HG03159 (cell line): ENCODE data around the gene GNRHR.
A peak's percentile ranks its signal among the peaks of the same experiment; 100 is the strongest.
"Not testable (repeated sequence)": the region's sequence is repeated elsewhere in the genome, so short reads cannot be mapped to it uniquely, and the experiment has no call there.

Experiments
- ATAC-seq: cut with Tn5 transposase; IDR thresholded peaks from one replicate; pipeline ENCODE4 v1.9.1; 2021; ENCODE audit warnings: mild to moderate bottlenecking, moderate library complexity; ENCODE audit not compliant: unreplicated experiment

The GNRHR gene, protein sequence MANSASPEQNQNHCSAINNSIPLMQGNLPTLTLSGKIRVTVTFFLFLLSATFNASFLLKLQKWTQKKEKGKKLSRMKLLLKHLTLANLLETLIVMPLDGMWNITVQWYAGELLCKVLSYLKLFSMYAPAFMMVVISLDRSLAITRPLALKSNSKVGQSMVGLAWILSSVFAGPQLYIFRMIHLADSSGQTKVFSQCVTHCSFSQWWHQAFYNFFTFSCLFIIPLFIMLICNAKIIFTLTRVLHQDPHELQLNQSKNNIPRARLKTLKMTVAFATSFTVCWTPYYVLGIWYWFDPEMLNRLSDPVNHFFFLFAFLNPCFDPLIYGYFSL

DNA sequence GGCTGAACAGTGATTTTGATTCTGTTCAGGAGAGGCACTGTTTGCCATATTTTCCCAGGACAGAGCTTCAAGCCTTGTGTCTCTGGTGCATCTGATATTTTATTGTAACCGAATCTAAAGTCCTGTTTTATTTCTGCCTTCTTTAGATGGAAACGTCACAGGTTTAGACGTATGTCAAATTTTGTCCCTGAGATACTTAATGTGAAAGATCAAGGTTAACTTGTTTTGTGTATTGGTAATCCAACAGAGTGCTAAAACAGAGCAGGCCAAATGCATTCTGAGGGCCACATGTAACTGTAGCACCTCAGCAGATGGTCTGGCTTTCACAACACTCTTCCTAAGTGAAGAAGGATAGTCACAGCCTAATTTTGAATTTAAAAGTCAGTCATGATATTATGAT, at the start of gene GNRHR:
Gene GNRHR (minus strand): TSS at position 101 of the 400 bp plus-strand sequence. CDS start 53 bp downstream, at position 48.
- no peak for ATAC-seq

DNA sequence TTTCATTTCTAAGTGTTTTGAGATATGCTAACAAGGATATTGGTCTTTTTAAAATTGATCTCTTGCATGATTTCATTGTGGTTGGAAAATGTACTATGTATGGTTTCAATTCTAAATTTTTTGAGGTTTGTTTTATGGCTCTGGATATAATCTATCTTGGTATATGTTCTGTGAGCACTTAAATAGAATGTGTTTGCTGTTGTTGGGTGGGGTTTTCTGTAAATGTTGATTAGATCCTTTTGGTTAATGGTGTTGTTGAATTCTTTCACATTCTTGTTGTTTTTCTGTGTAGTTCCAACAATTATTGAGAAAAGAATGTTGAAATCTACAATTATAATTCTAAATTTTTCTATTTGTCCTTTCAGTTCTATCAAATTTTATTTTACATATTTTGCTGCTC, 42.6 kb upstream of the GNRHR start:
- ATAC-seq, result no peak

DNA sequence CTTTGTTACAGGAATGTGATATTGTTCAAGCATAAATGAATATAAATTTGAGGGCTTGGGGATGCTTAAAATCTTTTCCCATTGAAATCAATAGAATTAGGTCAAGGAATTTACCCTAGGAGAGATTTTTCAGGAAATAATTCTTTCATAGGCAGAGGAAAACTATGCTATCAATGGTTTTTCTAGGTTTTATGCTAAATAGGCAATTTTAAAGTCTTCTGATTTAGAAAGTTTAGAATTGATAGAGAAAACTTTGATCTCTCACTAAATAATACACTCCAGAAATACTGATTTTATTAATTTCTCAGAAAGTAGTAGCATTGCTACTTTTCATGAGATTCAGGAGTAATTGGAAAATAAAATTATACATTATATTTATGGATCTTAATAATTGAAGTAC, 36.5 kb upstream of the GNRHR start:
- no peak for ATAC-seq

DNA sequence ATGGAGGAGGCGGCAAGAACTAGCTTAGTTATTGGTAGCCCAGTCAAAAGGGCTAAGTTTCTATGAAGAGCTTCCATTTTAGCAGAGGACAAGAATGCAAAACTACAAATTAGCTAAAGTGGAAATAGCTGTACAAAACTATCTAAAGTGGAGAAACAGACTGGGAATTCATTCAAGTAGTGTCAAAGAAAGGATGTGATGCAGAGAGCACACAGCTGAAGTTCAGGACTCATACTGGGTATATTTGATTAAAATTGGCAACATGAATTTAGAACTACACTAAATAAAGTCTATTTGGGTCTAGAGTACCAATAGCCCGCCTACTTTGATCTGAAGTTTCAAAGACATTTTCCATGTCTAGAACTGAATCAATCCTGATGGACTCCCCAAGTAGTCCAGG, 33.1 kb upstream of the GNRHR start:
- ATAC-seq, result no peak

DNA sequence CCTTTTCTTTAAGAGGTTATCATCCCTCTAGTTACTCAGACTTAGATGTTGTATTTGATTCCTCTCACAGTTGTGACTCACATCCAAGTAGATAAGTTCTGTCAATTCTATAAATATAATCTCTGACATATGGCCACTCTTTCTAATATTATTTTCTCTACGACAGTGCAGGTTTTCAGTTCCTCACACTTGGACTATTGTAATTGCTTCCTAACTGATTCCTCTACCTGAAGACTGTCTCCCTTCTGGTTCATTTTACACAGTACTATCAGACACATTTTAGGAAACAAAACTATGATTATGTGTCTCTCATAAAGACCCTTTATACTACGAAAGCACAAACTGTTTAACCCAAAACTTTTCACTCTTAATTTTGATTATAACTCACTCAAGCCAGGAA, 31.3 kb upstream of the GNRHR start:
- peak; percentile 67 for ATAC-seq

DNA sequence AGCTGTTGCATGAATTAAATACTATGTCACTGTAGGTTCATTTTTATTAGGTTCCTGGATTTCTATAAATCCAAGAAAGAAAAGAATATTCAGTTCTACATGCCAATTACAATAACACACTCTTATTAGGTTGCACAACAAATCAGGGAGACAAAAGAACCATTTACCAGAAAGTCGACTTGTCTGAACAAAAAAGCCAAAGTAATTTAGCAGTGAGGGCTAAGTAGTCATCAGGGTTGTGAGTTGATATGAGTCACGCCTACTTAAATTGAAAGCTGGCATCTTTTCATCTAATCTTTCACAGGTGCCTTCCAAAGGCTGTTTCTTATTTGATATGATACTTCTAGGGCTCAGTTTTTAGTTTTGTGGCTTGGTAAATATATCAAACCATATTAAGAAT, 25.4 kb upstream of the GNRHR start:
- no peak for ATAC-seq

DNA sequence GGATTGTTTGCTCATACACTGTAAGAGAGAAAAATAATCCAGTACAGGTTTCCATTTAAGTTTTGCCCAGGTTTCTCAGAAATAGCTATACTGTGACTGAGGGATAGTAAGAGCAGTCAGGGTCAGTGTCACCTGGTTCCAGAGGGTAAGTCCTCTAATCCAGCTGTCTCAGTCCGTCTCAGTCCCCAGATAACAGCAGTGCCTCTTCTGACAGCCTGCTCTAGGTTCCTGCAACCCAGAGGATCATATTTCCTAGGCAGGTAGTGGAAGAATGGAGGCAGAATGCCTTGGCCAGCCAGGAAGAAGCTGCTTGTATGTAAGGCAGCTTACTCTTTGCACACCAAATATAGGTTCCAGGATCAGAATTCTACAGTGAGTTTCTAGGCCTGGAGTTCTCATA, 22.6 kb upstream of the GNRHR start:
- no peak for ATAC-seq

DNA sequence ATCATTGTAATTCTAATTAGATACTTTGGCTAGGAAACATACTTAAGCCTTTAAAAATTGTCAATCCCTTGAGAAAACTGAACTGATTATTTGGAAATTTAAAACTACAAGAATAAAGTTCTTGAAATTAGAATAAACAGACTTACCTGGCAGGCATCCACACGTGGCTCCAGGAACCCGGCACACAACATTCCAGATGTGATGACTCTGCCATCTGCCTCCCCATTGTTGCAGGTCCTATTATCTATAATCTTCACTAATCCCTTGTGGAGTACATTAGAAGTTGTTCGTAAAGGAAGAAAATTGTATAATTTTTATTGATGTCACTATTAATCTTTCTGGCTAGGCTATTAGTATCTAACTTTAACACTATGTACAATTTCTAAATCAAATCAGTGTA, 16.2 kb upstream of the GNRHR start:
- ATAC-seq, result no peak

DNA sequence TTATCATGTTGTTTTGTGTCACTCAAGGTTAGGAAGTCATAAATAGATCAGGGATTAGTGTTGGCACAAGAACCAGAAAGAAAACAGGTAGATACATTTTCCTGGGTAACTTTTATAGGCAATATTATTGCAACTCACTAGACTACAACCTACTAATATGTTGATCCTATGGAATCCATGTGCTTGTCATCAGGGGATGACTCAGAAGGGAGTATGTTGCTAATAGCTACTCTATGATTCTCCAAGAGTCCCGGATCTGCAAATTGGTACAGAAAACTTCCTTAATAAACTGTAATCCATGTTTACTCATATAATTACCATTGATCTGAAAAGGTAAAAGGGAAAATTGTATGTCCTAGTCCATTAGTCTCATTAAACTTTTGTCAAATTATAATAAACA, 11.7 kb upstream of the GNRHR start:
- no peak for ATAC-seq

DNA sequence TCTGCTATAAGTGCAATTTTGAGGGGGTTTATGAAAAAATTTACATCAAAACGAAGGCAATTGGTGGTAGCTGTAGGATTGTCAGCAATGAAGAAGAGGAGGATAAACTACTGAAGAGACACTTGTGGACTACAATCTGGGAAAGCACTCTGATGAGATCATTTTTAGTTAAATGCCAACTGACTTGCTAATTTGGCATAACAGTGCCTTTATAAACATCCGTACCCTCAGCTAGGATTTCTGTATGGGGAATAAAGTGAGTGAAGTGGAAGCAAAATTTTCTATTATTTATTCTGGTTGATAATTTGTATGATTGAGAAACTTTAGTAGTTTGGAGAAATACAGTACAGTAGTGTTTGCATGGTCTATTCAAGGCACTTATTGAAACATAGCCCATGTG, 11.2 kb upstream of the GNRHR start:
- no peak for ATAC-seq

DNA sequence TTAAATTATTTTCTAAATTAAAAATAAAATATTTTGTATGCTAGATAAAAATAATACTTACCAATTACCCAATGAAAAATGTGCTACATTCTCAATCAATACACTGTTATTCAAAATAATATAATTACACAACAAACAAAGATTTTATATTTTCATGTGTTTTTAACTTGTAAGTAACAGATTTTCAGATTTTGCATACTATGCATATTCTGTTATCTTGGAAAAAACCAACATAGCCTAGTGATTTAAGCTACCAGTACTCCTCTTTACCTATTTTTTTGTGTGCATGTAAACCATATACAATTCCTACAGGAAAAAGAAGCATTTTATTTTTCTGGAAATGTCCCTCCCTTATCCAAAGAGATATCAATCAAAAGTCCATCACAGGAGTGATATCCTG, 10.0 kb upstream of the GNRHR start:
- no peak for ATAC-seq

DNA sequence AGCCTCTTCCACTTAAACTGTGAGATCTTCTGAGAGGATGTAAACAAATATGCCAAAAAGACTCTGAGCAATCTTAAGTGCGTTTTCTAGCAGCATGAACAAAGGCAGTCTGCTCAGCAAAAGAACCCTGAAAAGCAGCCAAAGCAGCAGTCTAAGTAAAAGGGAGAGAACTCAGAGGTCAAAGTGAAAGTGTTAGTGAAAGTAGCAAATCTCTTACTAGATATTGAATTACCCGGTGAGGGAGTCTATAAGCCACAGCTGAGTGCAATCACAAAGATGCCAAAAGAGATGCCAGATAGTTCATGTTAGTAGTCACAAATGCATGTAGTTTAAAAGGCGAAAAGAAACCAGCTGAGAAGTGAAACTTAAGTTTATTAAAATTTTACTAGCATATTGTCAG, 7.9 kb upstream of the GNRHR start:
- ATAC-seq, result peak; percentile 99

DNA sequence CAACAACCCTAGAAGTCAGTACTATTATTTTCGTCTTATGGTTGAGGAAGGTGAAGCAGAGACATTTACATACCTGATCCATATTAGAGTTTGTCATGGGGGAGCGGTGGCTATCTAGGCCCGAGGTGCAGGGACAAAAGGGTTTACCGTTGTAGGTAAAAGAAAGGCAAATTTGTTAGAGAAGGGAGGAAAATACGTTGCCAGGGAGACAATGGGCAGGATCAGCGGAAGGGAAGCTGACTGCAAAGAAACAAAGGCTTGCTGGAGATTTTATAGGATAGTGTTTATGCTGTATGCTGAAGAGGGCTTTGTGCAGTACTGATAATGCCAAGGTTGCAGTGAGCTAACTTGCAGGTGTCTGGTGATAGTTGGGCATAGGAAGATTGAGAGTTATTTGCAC, 2.8 kb upstream of the GNRHR start:
- ATAC-seq, result not testable (repeated sequence)

DNA sequence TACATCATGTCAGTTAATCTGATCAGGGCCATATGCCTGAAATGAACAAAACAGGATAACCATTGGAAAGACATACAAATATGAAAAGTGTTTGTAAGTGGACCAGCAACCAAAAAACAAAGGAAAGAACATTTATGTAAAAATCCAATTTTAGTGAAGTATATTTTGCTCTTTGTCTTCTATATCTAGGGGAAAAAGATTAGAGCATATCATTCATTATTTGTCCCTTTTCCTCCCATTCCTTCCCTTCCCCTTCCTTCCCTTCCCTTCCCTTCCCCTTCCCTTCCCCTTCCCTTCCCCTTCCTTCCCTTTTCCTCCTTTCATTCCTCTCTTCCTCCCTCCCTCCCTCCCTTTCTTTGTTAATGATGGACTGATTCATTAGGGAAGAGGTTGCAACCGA, 1.8 kb upstream of the GNRHR start:
- no peak for ATAC-seq

DNA sequence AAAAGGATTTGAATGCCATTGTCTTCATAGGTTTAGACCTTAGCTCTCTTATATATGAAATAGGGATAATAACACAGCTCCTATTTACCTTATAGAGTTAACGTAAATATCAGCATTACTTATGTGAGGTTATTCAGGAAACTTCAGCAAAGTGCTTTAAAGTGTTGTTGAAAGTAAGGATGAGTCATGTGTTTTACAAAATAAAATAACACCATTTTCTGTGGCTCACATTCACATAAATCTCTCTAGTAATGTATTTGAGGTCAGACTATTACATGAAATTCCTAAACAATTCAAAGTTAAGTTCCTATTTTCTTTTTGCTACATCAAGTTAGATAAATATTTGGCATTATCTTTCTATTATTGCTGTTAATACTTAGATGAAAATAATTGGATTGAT, 2.9 kb downstream of the GNRHR start:
- no peak for ATAC-seq

DNA sequence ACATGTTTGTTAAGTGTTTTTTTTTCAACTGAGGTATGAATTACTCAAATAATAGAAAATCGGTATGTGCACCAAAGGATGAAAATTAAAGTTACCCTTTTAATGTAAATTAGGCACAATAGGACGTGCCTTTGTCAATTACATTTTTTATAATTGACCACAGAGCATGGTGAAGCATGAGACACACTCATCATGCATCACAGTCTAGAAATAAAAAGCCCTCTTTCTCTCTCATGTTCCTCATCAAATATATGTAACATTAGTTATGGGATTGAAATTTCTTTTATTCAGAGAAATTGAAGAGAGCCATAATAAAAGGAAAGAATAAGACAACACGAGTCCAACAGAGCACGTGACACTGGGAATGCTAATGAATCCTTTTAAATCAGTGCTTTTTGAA, 3.5 kb downstream of the GNRHR start:
- no peak for ATAC-seq

DNA sequence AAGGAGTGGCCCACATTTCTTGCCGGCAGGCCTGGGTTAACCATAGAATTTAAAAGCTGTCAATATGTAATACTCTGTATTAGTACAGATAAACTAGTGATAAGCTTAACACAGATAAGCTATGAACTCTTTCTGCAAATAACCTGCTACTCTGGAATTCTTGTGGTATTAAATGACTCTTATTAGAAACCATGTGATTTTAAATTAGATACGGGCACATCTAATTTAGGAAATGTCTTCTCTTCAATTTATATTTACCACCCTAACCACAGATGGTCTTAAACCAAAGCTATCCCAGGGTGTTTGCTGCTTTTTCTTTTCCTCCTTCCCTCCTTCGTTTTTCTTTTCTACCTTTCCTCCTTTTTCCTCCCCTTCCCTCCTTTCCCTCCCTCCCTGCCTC, 4.9 kb downstream of the GNRHR start:
- ATAC-seq, result no peak

DNA sequence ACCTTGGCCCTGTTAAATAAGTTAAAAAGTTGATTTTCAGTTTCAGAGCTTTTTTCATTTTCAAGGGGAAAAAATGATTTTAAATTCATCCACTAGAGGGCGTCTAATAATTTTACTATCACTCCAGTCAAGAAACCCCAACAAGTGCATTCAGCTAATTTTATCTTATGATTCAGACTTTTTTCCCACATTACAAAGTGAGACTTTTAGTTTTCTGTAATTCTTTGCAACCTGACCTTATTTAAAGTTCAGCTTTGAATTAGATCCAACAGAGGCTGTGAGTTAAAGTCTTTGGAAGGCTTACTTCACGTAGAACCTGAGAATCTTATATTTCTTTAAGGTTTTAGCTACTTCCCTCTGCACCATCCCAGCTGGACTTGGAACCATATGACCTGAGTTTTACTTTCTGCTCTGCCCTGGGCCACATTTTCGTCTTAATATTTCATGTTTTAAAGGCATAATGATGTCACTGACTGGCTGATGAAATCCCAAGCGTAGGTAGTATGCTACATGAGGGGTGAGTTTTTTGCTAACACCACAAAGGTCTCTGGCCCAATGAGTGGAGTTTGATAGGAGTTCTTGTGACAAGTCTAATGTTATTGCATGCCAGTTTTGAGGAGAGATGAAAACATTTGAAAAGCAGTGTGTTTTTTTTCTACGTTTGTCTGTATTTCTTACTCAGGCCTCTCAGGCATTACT, 7.2 kb downstream of the GNRHR start:
- ATAC-seq, result peak; percentile 59

DNA sequence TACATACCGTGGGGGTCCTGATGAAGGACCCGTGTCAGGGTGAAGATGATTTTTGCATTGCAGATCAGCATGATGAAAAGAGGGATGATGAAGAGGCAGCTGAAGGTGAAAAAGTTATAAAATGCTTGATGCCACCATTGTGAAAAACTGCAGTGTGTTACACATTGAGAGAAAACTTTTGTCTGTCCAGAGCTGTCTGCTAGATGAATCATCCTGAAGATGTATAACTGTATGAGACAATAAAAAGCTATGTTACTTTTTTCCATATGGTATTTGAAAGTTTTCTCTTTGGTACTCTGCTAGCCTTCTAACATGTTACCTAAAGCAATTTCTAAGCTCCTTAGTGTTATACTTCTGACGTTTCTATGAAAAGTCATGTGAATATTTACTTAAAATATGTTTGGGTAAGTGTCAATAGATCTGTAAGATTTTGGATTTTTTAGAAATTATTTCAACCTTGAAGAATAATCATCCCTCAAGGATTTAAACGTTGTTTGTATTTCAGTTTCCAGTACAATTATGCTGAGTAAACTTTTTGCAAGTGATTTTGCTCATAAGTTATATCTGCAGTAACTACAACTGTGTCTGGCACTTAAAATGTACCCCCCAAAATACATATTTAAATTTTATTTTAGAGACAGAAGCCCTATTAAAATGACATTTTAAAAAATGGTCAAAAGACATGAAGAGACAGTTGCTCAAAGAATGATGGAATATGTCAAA, 9.5 kb downstream of the GNRHR start:
- ATAC-seq, result no peak

DNA sequence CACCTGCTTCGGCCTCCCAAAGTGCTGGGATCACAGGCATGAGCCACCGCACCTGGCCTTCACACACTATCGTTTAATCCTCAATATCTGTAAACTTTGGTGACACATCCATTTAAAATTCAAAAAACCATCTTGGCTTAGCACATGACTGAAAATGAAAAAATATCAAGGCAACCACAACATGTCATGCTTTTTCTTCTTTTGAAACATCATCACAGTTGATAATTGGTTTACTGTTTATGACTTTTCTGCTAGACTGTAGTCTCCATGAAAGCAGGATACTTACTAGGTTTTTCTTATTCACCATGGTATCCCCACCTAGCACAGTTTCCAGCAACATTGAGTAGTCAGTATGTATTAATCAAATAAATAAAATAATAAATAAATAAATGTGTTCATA, 11.0 kb downstream of the GNRHR start:
- ATAC-seq, result no peak

DNA sequence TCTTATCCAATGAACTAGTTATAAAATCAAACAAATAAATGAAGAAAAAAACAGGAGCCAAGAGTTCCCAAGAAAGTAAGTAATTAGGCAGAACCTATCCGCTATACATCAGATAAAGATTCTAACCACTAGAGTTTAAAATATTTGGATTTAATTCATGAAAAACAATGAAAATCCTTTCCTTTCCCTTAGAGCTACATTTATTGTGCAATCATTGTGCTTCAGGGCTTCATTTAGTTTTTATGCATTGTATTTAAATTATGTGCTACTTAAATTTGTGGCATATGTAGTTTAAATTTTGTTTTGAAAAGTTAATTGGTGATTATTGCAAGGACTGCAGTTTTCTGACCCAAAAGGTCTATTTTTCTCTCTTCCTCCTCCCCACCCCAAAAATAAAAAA, 17.9 kb downstream of the GNRHR start:
- ATAC-seq, result no peak

DNA sequence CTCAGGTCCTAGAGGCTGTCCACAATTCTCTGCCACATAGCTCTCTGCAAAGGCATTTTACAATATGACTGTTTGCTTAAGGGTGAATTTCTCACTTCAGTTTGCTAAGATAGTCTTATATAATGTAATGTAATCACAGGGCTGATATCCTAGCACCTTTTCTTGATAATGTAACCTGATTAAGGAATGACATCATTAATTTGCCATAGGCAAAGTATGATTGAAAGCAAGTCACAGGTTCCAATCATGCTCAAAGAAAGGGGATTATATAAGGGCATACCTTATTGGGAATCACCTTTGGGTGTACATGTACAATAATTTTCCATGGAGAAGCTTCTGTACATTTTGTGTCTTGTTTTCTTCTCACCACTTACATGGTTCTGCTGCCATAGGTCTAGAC, 18.9 kb downstream of the GNRHR start:
- ATAC-seq, result no peak
